Left lung (tissue), 10 donors: ENCODE measurements around the gene PFDN6. TPM values are rescaled to one million over a fixed set of nuclear protein-coding genes. Genes with fewer than 3 reads are reported as not detected.

Experiments used
- ATAC-seq: fragments of 200-7000 bp; cut with Tn5 transposase; one replicate; pipeline ENCODE4 v1.9.1; 2020; ENCODE audit warnings: moderate library complexity
- DNase-seq, 4 donors: peaks; one replicate each; pipeline ENCODE4 v3.0.0-alpha.2; 2013 to 2020
- H3K27ac ChIP-seq, 2 donors: fragments of 200-600 bp; sonication (generic) in 1 of 2; one replicate each; pipeline versions ENCODE4 v1.5.0 to v1.8.0; 2020 to 2021
- H3K27me3 ChIP-seq, 2 donors: fragments of 200-600 bp; sonication (generic) in 1 of 2; one replicate each; pipeline versions ENCODE4 v1.5.0 to v1.8.0; 2020 to 2021
- H3K36me3 ChIP-seq, 2 donors: fragments of 200-600 bp; sonication (generic) in 1 of 2; one replicate each; pipeline versions ENCODE4 v1.5.0 to v1.8.0; 2020 to 2021
- H3K4me1 ChIP-seq, 2 donors: fragments of 200-600 bp; one replicate each; pipeline ENCODE4 v1.8.0; 2021
- H3K4me3 ChIP-seq, 2 donors: fragments of 200-600 bp; sonication (generic) in 1 of 2; one replicate each; pipeline versions ENCODE4 v1.5.0 to v1.8.0; 2020 to 2021; ENCODE audit warnings: mild to moderate bottlenecking in 1 of 2
- H3K9me3 ChIP-seq, 2 donors: fragments of 200-600 bp; sonication (generic) in 1 of 2; one replicate each; pipeline versions ENCODE4 v1.5.0 to v1.8.0; 2020 to 2021
- CTCF ChIP-seq, 2 donors: fragments of 200-600 bp; sonication (generic) in 1 of 2; IDR thresholded peaks; one replicate each; pipeline versions ENCODE4 v1.5.0 to v1.8.0; 2021; ENCODE audit warnings: antibody characterized with exemption in 2 of 2
- intact Hi-C, 2 donors: fragments of 100-400 bp; cut with DNase I; formaldehyde crosslinking; loops; one replicate each; pipeline versions ENCODE4 v1.11.2 to v1.14.2; 2022
- polyA plus RNA-seq, 6 donors: library from polyadenylated mRNA; unstranded; fragments of 120-200 nt; gene quantifications; one replicate each; pipeline ENCODE4 v1.2.1, GENCODE V29; 2013; ENCODE audit not compliant: insufficient read length in 6 of 6
- total RNA-seq, 2 donors: library from RNA; stranded (reverse); fragmentation: NEBNext Ultra II Directional; extraction: Animal tissue kit (Norgen Biotek cat#: 25700); gene quantifications; one replicate each; pipeline ENCODE4 v1.2.1, GENCODE V29; 2021
- donor health status: DM: no; HTN: yes; CAD: no.
- donor health status: DM: no; HTN: no; CAD: no.

PFDN6 gene
- total and polyA plus RNA-seq, 8 donors, result 37.7 to 55.3 (median 51.1) TPM

GRCh38 chr6:33299237-33299944, 10.0 kb downstream of the PFDN6 start:
- Histone ChIP-seq H3K36me3 (peaks cover 0 to 64% of the 10 kb centered on the region in 2 donors), H3K9me3 (no peaks in the 10 kb centered on the region), H3K27me3 (no peaks in the 10 kb centered on the region), H3K4me1 (peaks cover 12 to 47% of the 10 kb centered on the region in 2 donors), H3K27ac (peak overlapping the region; percentile 97), H3K4me3 (peak overlapping the region; percentile 61 to 65)
- peak; percentile 54 to 80 for TF ChIP-seq CTCF (IDR thresholded peaks at IDR 0.05)
- intact Hi-C loops, result no loop called here
- ATAC-seq (peak; percentile 77), DNase-seq (peak; percentile 88 to 95 (median 92))

DNA sequence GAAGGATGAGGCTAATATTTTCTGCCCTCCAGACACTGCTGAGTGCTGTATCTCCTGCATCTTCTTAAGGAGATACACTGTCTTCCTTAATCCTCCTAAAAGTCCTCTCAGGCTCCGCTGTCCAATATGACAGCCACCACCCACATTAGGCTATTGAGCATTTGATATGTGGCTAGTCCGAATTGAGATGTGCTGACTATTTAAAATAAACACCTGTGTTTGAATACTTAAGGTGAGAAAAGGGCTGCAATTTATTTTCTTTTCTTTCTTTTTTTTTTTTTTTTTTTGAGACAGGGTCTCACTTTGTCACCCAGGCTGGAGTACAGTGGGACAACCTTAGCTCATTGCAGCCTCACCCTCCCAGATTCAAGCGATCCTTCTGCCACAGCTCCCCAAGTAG, 12.5 kb downstream of the PFDN6 start:
- ATAC-seq, result no peak
- intact Hi-C loops, result no loop called here
- H3K4me1 ChIP-seq, result peaks cover 11 to 49% of the 10 kb centered on the region in 2 donors
- H3K27me3 ChIP-seq, result no peaks in the 10 kb centered on the region
- H3K36me3 ChIP-seq, result peaks cover 0 to 62% of the 10 kb centered on the region in 2 donors
- H3K4me3 ChIP-seq, result no peak overlapping the region
- H3K27ac ChIP-seq, result peak overlapping the region in 1 of 2 donors; percentile 23
- no peak for DNase-seq
- no peaks in the 10 kb centered on the region for H3K9me3 ChIP-seq
- no peak for TF ChIP-seq CTCF (IDR thresholded peaks at IDR 0.05)

GRCh38 chr6:33304216-33304615, 14.8 kb downstream of the PFDN6 start:
- Histone ChIP-seq H3K27ac (no peak overlapping the region), H3K27me3 (no peaks in the 10 kb centered on the region), H3K36me3 (peaks cover 0 to 82% of the 10 kb centered on the region in 2 donors), H3K4me1 (peaks cover 5 to 44% of the 10 kb centered on the region in 2 donors), H3K4me3 (no peak overlapping the region), H3K9me3 (no peaks in the 10 kb centered on the region)
- DNase-seq, result no peak
- TF ChIP-seq CTCF (IDR thresholded peaks at IDR 0.05), result no peak
- intact Hi-C loops, result no loop called here
- ATAC-seq, result no peak

DNA sequence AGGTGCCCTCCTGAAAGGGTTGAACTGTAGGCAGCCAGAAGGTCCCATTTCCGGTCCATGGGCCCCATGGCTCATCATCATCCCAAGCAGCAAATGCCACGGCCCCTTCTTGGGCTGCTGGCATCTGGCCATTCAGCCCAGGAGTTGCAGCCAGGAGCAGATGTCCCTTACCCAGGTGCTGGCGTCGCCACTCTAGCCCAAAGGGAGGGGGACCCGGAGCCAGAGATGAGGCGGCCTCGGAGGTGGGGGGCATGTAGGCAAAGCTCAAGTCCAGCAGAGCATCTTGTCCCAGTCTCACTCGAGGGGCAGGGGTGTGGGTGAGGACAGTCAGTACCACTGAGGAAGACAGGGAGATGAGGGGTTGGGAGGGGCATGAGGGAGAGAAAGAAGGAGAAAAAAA, 15.7 kb downstream of the PFDN6 start:
- no peak for TF ChIP-seq CTCF (IDR thresholded peaks at IDR 0.05)
- H3K27ac ChIP-seq, result no peak overlapping the region

GRCh38 chr6:33306356-33306755, 17.0 kb downstream of the PFDN6 start:
- H3K4me3 ChIP-seq, result no peak overlapping the region
- peaks cover 0 to 93% of the 10 kb centered on the region in 2 donors for H3K36me3 ChIP-seq
- no peaks in the 10 kb centered on the region for H3K27me3 ChIP-seq
- H3K9me3 ChIP-seq, result no peaks in the 10 kb centered on the region
- H3K27ac ChIP-seq, result no peak overlapping the region
- intact Hi-C loops, result no loop called here
- TF ChIP-seq CTCF (IDR thresholded peaks at IDR 0.05), result no peak
- H3K4me1 ChIP-seq, result peaks cover 0 to 44% of the 10 kb centered on the region in 2 donors
- no peak for ATAC-seq
- DNase-seq, result no peak

More for the DNA sequence above, 15.7 kb downstream of the PFDN6 start:
- H3K36me3 ChIP-seq, result peaks cover 0 to 89% of the 10 kb centered on the region in 2 donors
- intact Hi-C loops, result no loop called here
- H3K4me1 ChIP-seq, result peaks cover 5 to 44% of the 10 kb centered on the region in 2 donors
- H3K9me3 ChIP-seq, result no peaks in the 10 kb centered on the region
- ATAC-seq (no peak), DNase-seq (no peak)
- H3K4me3 ChIP-seq, result no peak overlapping the region
- no peaks in the 10 kb centered on the region for H3K27me3 ChIP-seq
